Mucosa of stomach (tissue), 1 donor: ENCODE results near the gene GATM.

ENCODE experiments used
- H3K27me3 ChIP-seq: one replicate; pipeline ENCODE4 v1.7.0; 2013; ENCODE audit warnings: mild to moderate bottlenecking, low read length; ENCODE audit not compliant: control insufficient read depth, insufficient read depth
- H3K36me3 ChIP-seq: one replicate; pipeline ENCODE4 v1.7.0; 2013; ENCODE audit warnings: low read length; ENCODE audit not compliant: control insufficient read depth, insufficient read depth
- H3K4me1 ChIP-seq: one replicate; pipeline ENCODE4 v1.7.0; 2013; ENCODE audit warnings: mild to moderate bottlenecking, low read length; ENCODE audit not compliant: control insufficient read depth, insufficient read depth
- H3K4me3 ChIP-seq: one replicate; pipeline ENCODE4 v1.7.0; 2013; ENCODE audit warnings: low read length
- H3K9ac ChIP-seq: one replicate; pipeline ENCODE4 v1.7.0; 2013; ENCODE audit warnings: mild to moderate bottlenecking, low read length, moderate library complexity
- H3K9me3 ChIP-seq: one replicate; pipeline ENCODE4 v1.7.0; 2013; ENCODE audit warnings: mild to moderate bottlenecking, low read length, moderate library complexity; ENCODE audit not compliant: control insufficient read depth
- donor health status: Pancreatic carcinoma.

GATM gene, protein sequence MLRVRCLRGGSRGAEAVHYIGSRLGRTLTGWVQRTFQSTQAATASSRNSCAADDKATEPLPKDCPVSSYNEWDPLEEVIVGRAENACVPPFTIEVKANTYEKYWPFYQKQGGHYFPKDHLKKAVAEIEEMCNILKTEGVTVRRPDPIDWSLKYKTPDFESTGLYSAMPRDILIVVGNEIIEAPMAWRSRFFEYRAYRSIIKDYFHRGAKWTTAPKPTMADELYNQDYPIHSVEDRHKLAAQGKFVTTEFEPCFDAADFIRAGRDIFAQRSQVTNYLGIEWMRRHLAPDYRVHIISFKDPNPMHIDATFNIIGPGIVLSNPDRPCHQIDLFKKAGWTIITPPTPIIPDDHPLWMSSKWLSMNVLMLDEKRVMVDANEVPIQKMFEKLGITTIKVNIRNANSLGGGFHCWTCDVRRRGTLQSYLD

DNA sequence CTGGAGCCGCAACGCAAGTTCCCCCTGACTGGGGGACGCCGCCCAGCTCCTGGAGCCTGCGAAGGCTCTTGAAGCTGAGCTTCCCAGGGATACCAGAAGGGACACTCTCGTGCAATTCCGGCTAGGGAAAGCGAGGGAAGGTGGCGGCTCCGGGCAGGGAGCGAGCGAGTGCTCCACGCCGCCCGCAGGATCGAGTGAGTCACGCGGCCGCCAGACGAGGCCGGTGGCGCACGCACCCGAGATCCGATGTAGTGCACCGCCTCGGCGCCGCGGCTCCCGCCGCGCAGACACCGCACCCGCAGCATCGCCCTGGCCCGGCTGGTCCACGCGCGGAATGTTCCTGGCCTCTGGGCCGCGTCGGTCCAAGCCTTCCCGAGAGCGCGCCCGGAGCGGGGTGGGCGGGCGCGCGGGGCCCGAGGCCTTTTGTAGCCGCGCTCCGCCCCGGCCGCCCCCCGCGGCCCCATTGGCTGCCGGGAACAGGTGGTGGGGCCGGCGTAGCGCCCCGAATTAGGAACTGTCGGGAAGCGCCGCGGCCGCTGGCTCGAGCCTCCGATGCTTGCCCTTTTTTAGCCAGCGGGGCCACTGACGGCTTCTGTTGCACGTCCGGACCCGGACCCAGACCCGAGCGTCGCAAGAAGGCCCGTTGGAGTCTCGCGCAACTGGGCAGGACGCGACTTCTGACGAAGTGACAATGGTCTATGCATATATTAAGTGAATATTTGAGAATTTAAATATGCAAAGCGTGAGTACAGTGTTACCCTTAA lies at the start of gene GATM:
GATM (minus strand) TSS at position 396 of the 764 bp plus-strand sequence; CDS start at position 305, 91 bp downstream.
- Histone ChIP-seq H3K9ac (peak within 1 kb of the TSS; percentile 85), H3K4me1 (peaks cover 13% of the 10 kb centered on the region)

DNA sequence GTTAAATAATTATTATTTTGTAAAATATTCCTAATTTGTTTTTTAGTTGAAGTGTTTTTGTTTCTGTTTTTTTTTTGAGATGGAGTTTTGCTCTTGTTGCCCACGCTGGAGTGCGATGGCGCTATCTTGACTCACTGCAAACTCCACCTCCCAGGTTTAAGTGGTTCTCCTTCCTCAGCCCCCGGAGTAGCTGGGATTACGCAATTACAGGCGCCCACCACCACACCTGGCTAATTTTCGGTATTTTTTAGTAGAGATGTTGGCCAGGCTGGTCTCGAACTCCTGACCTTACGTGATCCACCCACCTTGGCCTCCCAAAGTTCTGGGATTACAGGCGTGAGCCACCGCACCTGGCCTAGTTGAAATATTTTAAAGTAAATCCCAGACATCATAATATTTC lies 48.7 kb upstream of the GATM start:
- H3K36me3 ChIP-seq = no peaks in the 10 kb centered on the region
- H3K9me3 ChIP-seq = no peaks in the 10 kb centered on the region
- no peaks in the 10 kb centered on the region for H3K27me3 ChIP-seq
- peaks cover 8% of the 10 kb centered on the region for H3K4me1 ChIP-seq
- H3K4me3 ChIP-seq = no peak overlapping the region
- H3K9ac ChIP-seq = no peak overlapping the region

More for the DNA sequence above, at the start of gene GATM:
- Histone ChIP-seq H3K9me3 (no peaks in the 10 kb centered on the region), H3K4me3 (peak within 1 kb of the TSS; percentile 98), H3K36me3 (no peaks in the 10 kb centered on the region), H3K27me3 (no peaks in the 10 kb centered on the region)

DNA sequence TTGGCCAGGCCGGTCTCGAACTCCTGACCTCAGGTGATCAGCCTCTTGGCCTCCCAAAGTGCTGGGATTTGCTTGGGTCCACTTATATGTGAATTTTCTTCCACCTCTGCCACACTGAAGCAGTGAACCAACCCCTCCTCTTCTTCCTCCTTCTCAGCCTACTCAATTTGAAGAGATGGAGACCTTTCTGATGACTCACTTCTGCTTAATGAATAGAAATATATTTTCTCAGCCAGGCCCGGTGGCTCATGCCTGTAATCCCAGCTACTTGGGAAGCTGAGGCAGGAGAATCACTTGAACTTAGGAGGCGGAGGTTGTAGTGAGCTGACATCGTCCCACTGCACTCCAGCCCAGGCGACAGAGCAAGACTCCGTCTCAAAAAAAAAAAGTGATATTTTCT lies 46.8 kb upstream of the GATM start:
- H3K4me1 ChIP-seq = peaks cover 3% of the 10 kb centered on the region
- no peak overlapping the region for H3K4me3 ChIP-seq
- H3K27me3 ChIP-seq = no peaks in the 10 kb centered on the region
- no peak overlapping the region for H3K9ac ChIP-seq
- no peaks in the 10 kb centered on the region for H3K36me3 ChIP-seq
- H3K9me3 ChIP-seq = no peaks in the 10 kb centered on the region

DNA sequence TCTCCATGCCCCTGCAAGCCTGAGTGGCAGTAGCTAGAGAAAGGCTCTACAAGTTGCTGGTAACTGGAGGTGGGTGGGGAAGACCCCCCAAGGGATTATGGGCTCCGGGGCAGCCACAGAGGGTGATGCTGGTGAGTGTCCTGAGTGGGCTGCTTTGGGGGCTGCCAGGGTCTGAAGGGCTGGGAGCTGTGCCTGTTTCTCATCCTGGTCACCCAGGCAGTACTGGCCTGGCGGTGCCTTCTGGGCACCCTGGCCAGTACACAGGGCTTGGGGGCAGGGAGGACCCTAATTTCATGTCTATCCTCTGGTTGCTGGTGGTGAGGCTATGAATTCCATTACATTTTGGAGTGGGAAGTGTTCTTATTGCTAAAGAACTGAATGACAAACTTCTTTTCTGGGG lies 46.1 kb upstream of the GATM start:
- H3K4me3 ChIP-seq = no peak overlapping the region
- H3K36me3 ChIP-seq = no peaks in the 10 kb centered on the region
- H3K9ac ChIP-seq = no peak overlapping the region
- H3K4me1 ChIP-seq = no peaks in the 10 kb centered on the region
- no peaks in the 10 kb centered on the region for H3K27me3 ChIP-seq
- H3K9me3 ChIP-seq = no peaks in the 10 kb centered on the region

DNA sequence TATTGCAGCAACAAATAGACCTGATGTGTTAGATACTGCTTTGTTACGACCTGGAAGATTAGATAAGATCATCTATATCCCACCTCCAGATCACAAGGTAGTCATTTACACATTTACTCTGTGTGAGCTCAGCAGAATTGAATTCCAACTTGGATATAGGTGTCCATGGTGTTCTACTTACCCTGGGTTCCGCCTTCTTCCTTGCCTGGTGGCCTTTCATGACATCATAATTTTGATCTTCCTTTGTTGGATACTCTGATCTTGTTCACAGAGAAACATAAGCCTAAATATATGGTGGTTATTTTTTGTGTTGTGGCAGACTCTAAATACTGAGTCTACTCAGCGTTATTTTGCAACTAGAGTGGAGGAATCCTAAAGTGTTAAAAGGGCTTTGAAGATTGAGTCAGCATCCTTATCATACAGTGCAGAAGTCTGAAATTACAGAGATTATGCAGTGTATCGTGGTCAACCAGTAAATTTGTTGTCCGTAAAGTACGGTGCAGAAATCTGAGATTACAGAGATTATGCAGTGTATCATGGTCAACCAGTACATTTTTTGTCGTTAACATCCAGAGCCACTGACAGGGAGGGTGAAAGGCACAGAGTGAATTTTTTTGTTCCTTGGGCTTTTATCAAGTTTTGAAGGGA lies 39.1 kb upstream of the GATM start:
- Histone ChIP-seq H3K36me3 (no peaks in the 10 kb centered on the region), H3K4me1 (no peaks in the 10 kb centered on the region)

DNA sequence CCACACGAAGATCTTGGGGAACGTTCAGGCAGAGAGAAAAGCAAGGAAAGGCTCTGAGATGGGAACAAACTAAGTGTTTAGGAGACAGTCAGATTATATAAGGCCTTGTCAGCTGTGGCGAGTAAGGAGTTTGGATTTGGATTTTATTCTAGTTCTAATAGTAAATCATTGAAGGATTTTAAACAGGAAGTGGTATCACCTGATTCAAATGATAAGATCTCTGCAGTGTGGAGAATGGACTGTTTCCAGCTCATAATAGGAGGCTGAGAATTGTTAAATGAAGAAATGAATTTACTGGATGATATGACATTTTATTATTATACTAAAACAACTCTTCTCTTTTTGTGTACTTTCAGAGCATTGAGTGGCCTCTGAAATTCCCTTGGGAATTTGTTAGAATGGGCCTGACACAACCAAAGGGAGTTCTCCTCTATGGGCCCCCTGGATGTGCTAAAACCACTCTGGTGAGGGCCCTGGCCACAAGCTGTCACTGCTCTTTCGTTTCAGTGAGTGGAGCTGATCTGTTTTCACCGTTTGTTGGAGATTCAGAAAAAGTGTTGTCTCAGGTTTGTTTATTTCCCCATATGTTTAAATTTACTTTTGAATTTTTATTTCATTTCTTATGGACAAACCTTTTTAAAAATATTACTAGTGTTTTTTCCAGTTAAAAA lies 36.0 kb upstream of the GATM start:
- Histone ChIP-seq H3K4me1 (no peaks in the 10 kb centered on the region), H3K36me3 (no peaks in the 10 kb centered on the region), H3K9me3 (no peaks in the 10 kb centered on the region), H3K4me3 (no peak overlapping the region), H3K27me3 (no peaks in the 10 kb centered on the region), H3K9ac (no peak overlapping the region)

More for the DNA sequence above, 39.1 kb upstream of the GATM start:
- Histone ChIP-seq H3K27me3 (no peaks in the 10 kb centered on the region), H3K4me3 (no peak overlapping the region), H3K9me3 (no peaks in the 10 kb centered on the region), H3K9ac (no peak overlapping the region)

DNA sequence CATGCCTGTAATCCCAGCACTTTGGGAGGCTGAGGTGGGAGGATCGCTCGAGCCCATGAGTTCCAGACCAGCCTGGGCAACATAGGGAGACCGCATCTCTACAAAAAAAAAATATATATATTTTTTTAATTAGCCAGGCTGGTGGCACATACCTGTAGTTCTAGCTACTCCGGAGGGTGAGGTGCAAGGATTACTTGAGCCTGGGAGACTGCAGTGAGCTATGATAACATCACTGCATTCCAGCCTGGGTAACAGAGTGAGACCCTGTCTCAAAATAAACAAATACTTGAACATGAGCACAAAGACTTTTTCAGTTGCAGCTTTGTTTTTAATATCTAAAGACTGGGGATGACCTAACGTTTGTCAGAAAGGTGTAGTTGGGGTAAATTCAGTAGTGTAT lies 31.3 kb upstream of the GATM start:
- H3K36me3 ChIP-seq = peaks cover 5% of the 10 kb centered on the region
- no peaks in the 10 kb centered on the region for H3K9me3 ChIP-seq
- H3K27me3 ChIP-seq = no peaks in the 10 kb centered on the region
- no peak overlapping the region for H3K4me3 ChIP-seq
- H3K9ac ChIP-seq = no peak overlapping the region
- no peaks in the 10 kb centered on the region for H3K4me1 ChIP-seq

DNA sequence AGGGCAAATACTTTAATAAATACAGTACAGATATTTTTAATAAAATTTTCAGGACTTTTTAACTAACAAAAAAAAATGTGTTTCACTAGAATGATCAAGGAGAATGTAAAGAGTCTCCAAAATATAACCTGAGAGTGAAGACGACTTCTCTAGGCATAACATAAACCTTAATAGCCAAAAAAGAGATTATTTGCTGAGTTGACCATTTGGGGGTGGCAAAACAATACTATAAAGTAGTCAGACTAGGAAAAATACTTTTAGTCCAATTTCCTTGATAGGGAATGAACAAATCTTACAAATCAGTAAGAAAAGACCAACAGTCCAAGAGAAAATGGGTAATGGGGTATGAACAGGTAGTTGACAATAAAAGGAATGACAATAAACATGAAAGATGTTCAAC lies 29.4 kb upstream of the GATM start:
- H3K9ac ChIP-seq = no peak overlapping the region
- H3K4me1 ChIP-seq = peaks cover 4% of the 10 kb centered on the region
- no peak overlapping the region for H3K4me3 ChIP-seq
- H3K9me3 ChIP-seq = no peaks in the 10 kb centered on the region
- H3K27me3 ChIP-seq = no peaks in the 10 kb centered on the region
- peaks cover 5% of the 10 kb centered on the region for H3K36me3 ChIP-seq

DNA sequence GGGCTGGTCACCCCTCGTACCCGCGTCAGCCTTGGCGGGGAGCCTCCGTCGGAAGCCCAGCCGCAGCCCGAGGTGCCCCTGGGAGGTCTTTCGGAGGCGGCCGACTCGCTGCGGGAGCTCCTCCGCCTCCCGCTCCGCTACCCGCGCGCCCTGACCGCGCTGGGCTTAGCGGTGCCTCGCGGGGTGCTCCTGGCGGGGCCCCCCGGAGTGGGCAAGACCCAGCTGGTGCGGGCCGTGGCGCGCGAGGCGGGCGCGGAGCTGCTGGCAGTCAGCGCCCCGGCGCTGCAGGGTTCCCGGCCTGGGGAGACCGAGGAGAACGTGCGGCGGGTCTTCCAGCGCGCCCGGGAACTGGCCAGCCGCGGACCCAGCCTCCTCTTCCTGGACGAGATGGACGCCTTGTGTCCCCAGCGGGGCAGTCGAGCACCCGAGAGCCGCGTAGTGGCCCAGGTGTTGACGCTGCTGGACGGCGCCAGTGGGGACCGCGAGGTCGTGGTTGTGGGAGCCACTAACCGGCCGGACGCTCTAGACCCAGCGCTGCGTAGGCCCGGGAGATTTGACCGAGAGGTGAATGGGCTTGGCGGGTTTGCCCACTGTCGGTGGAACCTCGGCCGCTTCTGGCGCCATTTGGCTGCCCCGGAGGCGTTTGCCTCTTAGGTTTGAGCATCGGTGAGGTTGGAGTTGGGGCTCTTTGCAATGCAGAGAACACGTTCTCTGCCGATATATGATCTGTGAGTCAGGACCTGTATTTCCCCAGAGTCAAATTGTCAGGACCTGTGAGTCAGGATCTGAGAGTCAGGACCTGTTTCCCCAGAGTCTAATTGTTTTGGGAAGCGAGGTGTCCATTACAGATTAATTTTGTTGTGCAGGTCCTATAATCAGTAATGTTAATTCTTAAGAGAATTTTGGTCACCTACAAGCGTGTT lies 24.9 kb upstream of the GATM start:
- Histone ChIP-seq H3K9me3 (no peaks in the 10 kb centered on the region), H3K36me3 (peaks cover 5% of the 10 kb centered on the region), H3K4me1 (peaks cover 4% of the 10 kb centered on the region), H3K27me3 (no peaks in the 10 kb centered on the region), H3K4me3 (peak overlapping the region; percentile 82), H3K9ac (peak overlapping the region; percentile 81)

DNA sequence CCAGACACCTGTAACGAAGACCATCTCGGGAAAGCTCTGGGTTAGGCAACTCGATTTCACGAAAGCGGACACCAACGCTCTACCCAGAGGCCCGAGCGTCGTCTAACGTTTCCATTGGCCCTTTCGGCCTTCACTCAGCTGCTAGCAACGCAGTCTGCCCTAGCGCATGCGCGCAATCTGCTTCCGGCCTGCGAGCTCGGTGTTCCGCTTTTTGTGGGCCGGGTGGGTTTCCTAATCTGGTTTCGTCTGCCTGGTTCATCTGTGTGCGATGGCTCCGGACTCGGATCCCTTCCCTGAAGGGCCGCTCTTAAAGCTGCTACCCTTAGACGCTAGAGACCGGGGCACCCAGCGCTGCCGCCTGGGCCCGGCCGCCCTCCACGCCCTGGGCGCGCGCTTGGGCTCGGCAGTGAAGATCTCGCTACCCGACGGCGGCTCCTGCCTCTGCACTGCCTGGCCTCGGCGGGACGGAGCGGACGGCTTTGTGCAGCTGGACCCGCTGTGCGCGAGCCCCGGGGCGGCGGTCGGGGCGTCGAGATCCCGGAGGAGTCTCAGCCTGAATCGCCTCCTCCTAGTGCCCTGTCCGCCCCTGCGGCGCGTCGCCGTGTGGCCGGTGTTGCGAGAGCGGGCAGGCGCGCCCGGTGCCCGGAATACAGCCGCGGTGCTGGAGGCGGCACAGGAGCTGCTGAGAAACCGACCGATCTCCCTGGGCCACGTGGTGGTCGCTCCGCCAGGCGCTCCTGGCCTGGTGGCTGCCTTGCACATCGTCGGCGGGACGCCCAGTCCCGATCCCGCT lies 24.0 kb upstream of the GATM start:
- H3K27me3 ChIP-seq = no peaks in the 10 kb centered on the region
- H3K4me1 ChIP-seq = peaks cover 4% of the 10 kb centered on the region
- H3K4me3 ChIP-seq = peak overlapping the region; percentile 82
- peaks cover 5% of the 10 kb centered on the region for H3K36me3 ChIP-seq
- H3K9me3 ChIP-seq = no peaks in the 10 kb centered on the region
- H3K9ac ChIP-seq = peak overlapping the region; percentile 81
